Endometrium (tissue), 2 donors: ENCODE results near the gene MESP1.
"Not testable (repeated sequence)": the region's sequence is repeated elsewhere in the genome, so short reads cannot be mapped to it uniquely, and the experiment has no call there.

Source experiments
- FAIRE-seq: peaks from 2 replicates; lab custom pipeline; 2012; peaks lifted over from hg19 to GRCh38; lab: Jason Lieb, UNC
- donor health status: control.
- donor health status: control.

The MESP1 gene, protein sequence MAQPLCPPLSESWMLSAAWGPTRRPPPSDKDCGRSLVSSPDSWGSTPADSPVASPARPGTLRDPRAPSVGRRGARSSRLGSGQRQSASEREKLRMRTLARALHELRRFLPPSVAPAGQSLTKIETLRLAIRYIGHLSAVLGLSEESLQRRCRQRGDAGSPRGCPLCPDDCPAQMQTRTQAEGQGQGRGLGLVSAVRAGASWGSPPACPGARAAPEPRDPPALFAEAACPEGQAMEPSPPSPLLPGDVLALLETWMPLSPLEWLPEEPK

DNA sequence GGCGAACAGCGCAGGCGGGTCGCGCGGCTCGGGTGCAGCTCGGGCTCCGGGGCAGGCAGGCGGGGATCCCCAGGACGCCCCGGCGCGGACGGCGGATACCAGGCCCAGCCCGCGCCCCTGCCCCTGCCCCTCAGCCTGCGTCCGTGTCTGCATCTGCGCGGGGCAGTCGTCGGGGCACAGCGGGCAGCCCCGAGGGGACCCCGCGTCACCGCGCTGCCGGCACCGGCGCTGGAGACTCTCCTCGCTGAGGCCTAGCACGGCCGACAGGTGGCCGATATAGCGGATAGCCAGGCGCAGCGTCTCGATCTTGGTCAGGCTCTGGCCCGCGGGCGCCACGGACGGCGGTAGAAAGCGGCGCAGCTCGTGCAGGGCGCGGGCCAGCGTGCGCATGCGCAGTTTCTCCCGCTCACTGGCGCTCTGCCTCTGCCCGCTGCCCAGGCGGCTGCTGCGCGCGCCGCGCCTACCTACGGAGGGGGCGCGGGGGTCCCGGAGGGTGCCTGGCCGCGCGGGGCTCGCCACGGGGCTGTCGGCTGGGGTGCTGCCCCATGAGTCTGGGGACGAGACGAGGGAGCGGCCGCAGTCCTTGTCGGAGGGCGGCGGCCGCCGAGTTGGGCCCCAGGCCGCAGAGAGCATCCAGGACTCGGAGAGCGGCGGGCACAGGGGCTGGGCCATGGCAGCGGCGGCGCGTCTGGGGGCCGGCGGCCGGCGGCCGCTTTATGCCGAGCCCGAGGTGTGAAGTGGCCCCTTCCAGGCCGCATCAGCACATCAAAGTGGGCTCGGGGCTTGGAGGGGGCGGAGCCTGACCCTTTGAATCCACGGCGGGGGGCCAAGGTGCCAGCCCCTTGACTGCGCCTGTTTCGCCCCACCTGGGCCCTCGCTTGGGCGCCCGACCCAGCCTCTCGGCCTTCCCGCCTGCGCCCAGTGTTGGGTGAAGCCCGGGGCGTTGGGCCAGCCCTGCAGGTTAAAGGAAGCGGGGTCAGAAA is at the start of gene MESP1:
TSS of gene MESP1 (minus strand) at position 690 of the 983 bp plus-strand sequence. CDS start at position 672, 18 bp downstream.
- no peak for FAIRE-seq

DNA sequence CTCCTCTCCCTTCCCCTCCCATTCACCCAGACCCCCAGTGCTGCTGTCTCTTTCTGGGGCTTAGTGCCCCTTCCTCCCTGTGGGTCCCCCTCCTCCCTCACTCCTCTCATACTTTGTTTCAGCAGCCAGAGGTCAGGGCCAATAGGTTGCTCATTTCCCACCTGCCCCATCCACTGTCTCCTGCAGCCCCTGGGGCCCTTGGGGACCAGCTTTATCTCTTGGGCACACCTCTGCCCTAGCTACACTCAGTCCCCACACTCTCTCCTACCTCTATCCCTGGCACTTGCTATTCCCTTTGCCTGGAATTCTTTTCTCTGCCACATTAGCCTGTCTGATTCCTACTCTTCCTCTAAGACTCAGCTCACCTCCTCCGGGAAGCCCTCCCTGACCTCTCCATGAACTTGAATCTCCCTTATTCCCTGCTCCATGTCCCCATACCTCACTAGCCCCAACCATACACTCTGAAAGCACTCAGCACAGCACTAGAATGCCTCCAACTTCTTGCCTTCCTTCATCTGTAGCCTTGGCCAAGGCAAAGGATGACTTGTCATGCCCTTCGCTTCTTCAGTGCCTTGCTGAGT is 49.0 kb upstream of the MESP1 start:
- FAIRE-seq: no peak

DNA sequence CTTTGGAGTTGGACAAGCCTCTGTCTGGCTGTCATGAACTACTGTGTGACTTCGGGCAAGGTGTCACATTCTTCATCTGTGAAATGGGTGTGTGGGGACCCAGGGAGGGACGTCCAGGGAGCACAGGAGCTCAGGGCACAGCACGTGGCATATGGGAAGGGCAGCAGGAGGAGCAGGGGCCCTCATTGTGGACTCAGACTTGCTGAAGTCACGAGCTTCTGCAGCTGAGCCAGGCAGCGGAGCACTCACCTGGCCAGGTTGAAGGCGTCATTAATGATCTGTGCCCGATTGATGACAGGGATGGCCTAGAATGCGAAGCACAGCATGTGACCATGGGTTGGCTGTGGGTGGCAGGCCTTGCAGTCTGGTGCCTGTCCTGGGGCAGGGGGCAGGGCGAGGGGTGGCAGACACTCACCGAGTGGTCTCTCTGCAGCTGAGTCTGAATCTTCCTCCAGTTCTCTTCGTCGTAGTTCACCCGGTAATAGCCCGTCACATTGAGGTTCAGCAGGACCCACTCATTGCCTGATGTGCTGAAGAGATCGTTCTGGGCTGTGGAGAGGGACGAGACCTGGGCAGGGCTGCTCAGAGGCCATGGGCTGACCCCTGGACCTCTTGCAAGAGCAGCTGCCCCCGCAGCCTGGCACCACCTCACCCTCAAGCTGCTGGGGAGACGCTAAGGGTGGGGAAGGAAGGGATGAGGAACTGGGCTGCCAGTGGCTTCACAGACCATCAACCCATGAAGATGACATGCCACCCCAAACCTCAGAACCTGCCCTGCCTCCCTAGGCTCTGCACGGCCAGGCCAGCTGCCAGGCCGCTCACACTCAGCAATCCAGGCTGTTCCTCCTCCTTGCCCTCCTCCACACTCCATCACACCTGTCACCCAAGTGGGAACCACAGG is 48.2 kb upstream of the MESP1 start:
- FAIRE-seq: no peak

DNA sequence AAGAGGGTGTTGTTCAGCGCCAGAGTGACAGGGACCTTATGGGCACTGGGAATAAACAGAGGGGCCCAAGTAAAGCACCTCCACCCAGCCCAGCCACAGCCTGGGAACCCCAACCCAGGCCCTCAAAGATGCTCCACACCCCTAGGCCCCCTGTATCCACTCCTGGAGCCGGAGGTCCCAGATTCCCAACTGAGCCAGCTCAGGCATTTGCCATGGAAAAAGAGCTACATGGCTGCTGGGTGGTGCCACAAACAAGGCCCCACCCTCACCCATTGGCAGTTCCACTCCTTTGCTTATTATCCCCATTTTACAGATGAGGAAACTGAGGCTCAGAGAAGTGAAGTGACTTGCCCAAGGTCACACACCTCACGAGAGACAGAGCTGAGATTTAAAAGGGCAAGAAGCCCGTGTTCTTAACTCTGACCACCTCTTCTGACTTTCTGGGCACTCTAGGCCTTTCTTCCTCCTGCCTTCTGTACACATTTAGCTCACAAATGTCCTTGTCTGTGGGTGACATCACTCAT is 46.7 kb upstream of the MESP1 start:
- no peak for FAIRE-seq

DNA sequence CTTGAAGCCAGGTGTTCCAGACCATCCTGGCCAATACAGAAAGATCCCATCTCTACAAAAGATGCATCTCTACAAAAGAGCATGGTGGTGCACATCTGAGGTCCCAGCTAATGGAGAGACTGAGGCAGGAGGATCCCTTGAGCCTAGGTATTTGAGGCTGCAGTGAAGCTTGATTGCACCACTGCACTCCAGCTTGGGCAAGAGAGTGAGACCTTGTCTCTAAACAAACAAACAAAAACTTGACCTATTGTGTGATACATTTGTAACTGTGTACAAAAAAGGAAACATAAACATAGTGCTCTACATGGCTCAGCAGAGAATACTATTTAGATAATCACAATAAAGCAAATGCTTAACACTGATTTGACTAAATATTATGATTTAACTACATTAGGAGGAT is 44.9 kb upstream of the MESP1 start:
- FAIRE-seq: no peak

DNA sequence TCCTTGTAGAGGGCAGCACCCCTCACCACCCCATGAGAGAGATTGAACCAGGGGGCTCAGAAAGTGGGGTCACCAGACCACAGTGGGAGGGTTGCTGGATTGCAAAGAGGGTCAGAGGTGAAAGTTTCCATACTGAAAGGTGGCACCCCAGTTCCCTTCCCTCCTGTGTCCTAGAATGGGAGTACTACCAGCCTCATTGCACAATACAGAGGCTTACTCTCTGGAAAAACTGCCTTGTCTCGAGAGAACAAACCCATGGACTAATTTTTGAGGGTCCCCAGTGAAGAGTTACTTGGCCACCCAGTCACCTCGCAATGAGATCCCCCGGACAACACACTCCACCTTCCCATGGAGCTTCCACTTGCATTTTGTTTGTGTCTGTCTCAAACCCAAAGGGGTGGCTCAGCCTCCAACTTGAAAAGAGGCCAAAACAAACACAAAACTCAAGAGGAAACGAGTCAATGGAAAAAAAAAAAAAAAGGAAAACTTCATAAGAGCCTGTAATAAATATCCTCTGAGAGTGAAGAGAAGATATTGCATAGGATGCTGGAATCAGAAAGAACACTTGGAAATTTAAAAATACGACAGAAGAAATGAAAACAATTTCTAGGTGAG is 43.7 kb upstream of the MESP1 start:
- FAIRE-seq: no peak

DNA sequence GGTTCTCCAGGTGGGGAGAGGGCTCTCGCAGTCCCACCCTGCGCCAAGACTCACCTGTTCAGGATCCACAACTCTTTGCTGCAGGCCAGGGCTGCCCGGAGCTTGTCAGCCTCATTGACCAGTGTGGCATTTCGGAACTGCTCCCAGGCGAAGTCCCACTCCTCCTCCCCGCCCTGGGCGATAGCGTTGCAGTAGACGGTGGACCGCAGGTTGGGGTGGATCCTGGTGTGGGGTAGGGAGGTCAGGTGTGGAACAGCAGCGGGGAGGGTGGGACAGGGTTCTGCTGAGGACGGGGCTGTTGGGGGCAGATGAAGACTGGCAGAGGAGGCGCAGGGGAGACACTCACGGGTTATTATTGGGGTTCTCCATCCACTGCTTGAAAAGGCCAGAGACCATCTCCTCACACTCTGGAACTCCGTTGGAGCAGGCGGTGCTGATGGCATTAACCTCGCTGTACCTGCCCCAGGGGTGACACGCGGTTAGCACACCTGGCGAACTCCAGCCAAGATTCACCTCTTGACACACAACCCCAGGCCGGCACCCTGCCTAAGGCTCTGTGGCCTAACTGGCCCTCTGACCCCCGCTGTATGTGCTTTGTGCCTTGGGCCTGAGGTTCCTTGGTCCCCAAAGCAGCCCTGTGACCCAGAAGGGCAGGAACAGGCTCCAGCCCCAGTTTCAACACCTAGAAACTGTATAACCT is 41.2 kb upstream of the MESP1 start:
- FAIRE-seq: no peak

DNA sequence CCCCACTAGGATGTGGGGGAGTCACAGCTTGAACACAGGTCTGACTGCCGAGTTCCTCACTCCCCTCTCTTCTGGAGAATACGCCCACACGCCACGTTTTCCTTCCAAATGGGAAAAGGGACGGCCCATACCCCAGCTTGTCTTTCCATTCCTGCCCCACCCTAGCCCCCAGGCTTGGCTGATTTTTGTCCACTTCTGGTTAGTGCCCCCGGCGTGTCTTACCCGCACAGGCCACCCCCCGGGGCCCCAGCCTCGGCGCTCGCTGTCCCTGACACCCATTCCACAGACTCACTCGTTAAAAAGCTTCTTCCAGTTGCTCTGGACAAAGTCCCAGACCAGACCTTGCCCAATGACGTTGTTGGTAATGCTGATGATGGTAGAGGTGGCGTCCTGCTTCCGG is 39.6 kb upstream of the MESP1 start:
- FAIRE-seq: no peak

DNA sequence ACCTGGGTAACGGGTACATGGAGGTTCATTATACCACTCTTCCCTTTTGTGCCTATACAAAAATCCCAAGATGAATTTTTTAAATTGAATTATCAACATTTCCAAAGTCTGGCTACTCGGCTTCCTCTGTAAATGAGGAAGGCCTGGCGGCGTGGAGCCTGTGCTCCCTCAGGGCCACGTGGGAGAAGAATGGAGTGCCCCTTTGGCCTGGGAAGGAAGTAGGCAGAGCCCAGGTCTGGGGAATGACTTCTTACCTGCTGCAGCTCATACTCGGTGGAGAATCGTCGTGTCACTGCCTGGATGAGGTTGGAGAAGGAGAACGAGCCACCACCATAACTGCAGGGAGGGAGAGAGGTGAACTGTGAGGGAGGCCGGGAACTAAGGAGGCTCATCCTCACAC is 39.2 kb upstream of the MESP1 start:
- no peak for FAIRE-seq

DNA sequence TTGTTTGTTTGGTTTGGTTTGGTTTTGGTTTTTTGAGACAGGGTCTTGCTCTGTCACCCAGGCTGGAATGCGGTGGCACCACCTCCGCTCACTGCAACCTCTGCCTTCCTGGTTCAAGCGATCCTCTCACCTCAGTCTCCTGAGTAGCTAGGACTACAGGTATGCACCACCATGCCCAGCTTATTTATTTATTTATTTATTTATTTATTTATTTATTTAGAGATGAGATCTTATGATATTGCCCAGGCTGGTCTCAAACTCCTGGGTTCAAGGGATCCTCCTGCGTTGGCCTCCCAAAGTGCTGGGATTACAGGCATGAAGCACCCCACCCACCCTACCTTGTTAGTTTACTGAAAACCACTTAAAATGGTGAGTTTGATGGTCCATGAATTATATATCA is 37.5 kb upstream of the MESP1 start:
- FAIRE-seq: not testable (repeated sequence)

DNA sequence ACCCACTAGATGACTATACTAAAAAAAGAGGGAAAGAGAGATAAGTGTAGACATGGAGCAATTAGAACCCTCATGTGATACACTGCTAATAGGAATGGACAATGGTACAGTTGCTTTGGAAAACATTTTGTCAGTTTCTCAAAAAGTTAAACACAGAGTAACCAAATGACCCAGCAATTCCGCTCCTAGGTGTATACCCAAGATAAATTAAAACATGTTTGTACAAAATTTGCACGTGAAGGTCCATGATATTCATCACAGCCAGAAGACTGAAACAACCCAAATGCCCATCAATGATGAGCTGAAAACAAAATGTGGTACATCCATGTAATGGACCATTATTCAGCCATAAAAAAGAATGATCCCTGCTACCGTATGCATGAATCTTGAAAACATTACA is 36.9 kb upstream of the MESP1 start:
- FAIRE-seq: no peak

DNA sequence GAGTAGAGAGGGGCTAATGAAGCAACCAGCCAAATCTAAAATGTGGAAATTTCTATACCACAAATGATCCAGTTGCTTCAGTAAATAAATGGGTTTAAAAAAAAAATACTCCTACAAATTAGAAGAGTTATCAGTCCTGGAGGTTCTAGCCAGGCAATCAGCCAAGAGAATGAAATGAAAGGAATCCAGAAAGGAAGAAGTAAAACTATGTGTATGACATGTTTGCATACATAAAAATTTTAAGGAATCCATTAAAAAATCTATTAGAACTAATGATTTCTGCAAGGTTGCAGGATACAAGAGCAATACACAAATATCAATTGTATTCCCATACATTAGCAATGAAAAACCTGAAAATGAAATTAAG is 34.7 kb upstream of the MESP1 start:
- no peak for FAIRE-seq

DNA sequence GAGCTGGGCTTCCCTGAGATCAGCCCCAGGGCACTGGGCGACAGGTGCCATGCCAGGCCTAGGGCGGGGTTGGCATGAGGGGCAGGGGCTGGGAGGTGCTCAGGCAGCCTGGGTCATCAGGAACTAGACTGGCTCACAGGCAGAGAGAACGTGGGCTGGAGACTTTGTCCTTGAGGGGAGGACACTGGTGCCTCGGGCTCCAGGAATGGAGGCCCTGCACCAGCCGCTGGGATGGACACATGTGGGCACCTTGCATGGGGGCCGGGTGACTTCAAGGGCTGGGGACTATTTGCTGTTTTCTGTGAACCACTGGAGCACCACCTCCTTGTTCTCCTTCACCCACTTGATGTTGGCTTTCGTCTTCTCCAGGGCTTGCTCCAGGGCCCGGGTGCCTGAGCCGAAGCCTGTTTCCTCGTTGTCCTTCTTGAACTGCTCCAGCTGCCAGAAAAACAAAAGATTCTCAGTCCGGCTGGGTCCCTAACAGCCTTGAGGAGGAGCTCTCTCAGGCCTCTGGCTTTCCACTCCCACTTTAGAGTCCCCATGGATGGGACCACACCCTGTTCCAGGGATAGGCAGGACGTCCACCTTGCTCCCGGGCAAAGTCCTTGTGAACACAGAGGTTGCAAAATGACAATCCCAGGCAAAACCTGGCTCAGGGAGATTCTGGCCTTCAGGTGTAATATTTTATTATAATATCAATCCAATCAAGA is 34.2 kb upstream of the MESP1 start:
- FAIRE-seq: no peak

DNA sequence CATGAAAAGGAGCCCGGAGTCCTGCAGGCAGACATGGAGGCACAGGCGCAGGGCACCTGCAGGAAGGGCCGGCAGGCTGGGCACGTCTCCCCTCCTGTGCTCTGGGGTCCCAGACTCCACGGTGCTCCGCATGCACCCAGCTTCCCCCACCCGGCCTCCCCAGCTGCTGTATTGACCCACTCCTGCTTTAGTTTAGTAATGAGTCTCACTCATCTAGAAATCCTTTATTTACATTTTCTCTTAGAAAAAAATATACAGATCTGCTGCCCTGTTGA is 33.6 kb upstream of the MESP1 start:
- no peak for FAIRE-seq

DNA sequence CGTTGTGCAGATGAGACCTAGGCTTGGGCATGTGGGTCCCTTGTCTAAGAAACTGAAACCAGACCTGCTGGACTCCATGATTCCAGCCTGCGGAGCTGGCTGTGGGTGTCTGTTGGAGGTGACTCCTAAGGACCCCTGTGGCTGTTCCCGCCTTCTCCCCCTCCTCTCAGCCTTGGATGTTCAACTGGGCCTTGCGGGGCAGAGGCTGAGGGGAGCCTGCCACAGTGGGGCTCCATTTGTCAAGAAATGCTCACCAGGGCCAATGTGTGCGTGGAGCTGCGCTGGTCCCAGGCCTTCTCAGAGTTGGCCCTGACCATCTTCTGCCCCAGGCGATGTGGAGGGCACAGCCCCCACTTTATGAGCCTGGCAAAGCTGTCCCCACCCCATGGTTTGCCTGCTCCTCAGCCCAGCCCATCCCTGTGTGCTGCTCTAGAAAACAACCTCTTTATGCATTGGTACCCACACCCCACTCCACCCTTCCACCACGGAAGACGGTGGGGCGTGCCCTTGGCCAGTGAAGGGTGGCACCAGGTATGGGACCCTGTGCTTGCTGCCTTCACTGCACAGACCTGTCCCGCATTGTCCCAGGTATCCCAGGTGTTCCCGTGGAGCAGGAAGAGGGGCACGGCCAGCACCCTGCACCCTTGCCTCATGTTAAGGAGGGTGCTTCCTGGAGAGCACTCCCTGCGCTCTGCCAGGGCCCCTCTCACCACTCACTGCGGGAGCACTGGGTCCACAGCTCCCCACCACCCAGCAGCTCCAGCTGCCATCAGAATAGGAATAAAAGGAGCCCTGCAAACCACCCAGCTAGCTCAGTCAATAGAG is 33.0 kb upstream of the MESP1 start:
- no peak for FAIRE-seq

DNA sequence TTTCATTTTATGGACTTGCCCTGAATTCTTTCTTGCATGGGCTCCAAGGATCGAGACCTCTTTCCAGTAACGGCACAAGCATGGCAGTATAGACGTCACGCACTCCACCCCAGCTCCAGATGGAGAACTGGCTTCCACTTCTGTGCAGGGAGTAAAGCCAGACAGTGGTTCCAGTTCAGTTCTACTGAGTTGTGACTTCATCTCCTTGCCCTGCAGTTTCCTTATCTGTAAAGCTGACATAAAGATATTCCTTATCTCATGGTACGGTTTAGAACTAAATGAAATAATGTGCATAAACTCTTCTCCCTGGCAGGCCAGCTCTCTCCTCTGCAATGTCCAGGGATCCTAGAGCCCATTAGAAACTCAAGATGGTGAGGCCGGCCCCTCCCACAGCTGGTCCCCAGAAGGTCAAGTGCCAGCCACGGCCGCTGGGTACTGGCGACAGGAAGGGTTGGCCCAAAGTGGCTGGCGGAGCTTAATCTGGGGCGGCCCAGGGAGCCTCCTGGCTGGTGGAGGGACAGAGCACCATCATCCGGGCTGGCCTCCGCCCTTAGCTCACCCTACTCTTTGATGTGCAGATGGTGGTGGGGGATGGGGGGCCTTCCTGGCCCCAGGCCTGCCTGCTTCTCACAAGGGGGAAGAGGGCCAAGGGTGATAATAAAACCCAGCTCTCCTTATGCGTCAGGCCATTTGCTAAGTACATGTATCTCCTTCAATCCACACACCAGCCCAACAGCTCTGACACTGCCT is 32.2 kb upstream of the MESP1 start:
- no peak for FAIRE-seq

DNA sequence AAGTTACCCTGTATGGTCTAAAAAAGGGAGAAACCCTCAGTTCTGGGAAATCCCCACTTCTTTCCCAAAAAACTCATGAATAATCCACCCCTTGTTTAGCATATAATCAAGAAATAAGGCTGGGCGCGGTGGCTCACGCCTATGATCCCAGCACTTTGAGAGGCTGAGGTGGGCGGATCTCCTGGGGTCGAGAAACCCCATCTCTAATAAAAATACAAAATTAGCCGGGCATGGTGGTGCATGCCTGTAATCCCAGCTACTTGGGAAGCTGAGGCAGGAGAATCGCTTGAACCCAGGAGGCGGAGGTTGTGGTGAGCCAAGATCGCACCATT is 31.5 kb upstream of the MESP1 start:
- FAIRE-seq: not testable (repeated sequence)

DNA sequence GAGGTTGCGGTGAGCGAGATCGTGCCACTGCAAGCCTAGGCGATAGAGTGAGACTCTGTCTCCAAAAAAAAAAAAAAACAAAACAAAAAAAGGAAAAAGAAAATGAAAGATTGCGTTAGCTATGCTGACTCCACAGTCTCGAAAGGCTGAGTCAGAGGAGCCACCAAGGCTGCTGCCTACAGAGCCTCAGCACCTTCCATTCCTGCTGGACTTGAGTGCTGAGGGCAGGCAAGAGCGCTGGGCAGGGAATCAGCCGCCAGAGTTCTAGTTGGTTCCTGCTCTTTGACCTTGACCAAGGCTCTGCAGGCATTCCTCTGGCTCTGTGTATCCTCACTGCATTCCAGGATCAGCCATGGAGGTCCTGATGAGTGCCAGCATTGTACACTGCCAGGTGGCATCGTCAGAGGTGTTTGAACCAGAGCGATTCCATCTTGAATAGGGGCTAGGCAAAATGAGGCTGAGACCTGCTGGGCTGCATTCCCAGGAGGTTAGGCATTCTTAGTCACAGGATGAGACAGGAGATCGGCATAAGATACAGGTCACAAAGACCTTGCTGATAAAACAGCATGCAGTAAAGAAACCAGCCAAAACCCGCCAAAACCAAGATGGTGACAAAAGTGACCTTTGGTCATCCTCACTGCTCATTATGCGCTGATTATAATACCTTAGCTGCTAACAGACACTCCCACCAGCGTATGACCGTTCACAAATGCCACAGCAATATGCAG is 31.0 kb upstream of the MESP1 start:
- FAIRE-seq: no peak
